DMS 273 treated with DMSO at 0.1 percent for 48 hours (cell line): ENCODE measurements around the gene MTHFS.
"Not testable (repeated sequence)": the region's sequence is repeated elsewhere in the genome, so short reads cannot be mapped to it uniquely, and the experiment has no call there.

Experiments
- DNase-seq: peaks from one replicate; lab custom pipeline; 2025; lab: John Stamatoyannopoulos, UW

The MTHFS gene

DNA sequence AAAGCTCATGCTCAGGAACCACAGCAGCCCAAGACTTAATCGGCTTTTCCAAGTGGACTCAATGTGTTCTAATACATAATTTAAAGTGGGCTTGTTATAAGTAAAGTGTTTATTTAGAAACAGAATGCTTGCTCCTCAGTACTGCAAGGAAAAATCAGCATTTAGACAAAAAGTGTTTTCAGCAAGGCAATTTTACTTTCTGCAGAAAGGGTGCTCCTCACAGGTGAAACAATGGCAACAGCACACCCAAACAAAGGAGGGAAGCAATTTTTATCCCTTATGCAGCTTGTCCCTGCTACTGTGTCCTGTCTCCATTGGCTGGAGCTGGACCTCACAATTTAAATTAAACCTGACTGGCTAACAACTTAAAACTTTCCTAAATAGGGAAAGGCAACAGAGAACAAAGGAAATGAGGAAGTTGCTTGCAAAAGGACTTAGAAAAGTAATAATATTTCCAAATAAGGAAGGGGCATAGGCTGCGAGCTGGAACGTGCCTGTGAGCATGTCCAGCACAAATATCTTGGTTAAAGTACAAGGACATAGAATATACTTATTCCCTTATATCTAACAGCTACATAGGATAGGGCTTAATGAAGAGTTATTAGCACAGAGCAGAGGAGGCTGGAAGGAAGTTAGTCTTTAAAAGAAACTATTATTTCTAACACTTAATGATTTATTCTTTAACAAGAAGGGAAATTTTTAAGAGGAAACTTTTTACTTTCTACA, 19.1 kb upstream of the MTHFS start:
- DNase-seq = not testable (repeated sequence)

DNA sequence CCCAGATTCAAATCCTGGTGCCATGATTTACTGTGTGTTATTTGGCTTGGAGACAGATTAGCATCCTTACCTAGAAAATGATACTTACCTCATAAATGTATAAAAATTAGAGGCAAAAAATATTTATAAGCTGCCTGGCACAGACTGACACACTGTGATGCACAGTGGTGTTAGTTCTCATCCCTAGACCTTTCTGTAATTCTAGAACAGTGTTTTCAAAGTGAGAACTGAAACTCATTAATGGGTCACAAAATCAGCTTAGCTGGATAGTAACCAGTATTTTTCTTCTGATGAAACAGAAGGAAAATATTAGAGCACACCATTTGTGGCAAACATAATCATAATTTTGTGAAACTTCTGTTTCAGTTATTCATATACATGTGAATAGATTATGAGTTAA, 17.9 kb upstream of the MTHFS start:
- DNase-seq = no peak

DNA sequence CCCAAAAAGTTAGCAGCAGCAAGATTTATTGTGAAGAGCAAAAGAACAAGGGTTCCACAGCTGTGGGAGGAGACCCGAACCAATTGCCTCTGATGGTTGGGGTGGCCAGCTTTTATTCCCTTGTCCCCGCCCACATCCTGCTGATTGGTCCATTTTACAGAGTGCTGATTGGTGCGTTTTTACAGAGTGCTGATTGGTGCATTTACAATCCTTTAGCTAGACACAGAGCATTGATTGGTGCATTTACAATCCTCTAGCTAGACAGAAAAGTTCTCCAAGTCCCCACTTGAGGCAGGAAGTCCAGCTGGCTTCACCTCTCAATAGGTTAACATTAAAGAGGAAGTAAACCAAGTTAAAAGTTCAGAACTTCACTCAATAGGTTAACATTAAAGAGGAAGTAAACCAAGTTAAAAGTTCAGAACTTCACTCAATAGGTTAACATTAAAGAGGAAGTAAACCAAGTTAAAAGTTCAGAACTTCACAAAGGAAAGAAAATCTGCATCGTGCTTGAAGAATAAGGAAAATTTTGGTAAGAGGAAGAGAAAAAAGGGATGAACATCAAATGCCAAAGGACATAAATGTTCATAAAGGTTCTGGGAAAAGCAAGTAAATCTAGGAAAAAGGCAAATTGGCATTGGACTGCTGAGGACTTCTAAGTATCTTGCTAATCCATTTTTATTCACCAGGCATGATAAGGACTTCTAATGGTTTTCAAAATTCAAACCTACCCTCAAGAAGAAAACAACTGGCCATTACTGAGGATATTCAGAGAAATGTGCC, 12.9 kb upstream of the MTHFS start:
- not testable (repeated sequence) for DNase-seq

DNA sequence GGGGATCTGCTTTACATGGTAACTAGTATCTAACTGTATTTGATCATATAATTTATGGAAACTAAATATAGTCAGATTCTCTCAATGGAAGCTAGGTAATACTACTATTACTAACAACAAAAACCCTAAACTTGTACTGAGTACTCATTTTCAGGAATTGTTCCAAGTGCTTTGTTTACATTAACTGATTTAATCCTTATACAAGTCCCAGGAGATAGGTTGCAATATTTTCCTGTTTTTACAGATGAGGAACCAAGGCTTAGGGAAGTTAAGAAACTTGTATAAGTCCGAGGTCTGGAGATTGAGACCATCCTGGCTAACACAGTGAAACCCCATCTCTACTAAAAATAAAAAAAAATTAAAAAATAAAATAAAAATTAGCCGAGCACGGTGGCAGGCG, 7.5 kb upstream of the MTHFS start:
- DNase-seq = no peak

DNA sequence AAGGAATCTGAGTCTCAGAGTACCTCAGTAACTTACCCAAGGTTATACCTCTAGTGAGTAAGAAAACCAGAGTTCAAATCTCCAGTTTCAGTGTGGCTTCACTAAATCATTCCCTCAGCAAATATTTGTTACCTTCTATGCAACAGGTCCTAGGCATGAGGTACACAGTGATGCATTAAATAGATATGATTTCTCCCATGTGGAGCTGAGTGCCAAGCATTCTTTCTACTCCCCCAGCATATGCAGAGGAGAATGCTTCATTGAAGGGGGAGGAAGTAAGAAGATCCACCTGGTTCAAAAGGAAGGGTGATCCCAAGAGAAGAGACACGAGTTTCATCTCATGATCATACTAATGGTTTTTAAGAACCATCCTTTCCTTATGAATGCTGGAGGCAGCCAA, 6.8 kb upstream of the MTHFS start:
- DNase-seq = no peak

DNA sequence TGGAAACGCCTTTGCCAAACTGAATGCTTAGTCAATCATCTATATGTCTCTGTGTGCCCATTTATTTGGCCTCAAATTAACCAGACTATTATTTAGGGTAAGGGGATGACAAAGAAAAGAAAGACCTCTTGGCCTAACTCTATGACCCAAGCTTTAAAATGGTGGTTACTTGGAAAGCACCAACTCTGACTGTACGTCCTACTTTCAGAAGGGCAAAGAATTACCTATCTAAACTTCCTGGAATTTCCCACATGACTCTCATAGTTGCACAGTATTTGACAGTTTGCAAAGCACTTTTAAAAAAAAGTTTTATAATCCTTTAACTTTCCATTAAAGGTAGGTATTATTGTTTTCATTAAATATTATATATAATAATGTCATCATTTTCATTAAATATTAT, 6.3 kb upstream of the MTHFS start:
- no peak for DNase-seq

DNA sequence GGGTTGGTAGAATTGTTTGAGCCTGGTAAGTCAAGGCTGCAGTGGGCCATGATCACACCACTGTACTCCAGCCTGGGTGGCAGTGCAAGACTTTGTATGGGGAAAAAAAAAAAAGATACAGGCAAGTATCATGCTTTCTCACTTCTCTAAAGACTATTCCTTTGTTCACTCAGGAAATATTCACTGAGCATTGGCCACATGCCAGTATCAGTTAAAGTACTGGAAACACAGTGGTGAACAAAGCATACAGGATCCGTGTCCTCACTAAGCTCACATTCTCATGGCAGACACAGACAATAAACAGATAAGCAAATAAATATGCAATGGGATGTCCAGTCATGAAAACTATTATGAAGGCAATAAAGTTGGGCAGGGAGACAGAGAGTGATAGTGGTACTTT, 5.1 kb upstream of the MTHFS start:
- DNase-seq = no peak

DNA sequence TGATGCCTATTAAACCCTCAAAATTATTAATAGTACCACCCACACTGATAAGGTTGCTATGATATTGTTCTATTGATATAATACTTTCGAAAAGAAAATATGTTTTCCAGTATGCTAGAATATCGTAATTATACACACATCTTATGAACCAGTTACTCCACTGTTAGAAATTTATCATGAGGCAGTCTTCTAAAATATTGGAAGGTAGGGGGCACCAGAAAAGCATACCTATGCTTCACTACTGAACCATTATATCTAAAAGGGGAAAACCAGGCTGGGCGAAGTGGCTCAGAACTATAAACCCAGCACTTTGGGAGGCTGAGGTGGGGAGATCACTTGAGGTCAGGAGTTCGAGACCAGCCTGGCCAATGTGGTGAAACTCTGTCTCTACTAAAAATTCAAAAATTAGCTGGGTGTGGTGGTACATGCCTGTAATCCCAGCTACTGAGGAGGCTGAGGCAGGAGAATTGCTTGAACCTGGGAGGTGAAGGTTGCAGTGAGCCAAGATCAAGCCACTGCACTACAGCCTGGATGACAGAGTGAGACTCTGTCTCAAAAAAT, 4.1 kb upstream of the MTHFS start:
- DNase-seq = not testable (repeated sequence)

DNA sequence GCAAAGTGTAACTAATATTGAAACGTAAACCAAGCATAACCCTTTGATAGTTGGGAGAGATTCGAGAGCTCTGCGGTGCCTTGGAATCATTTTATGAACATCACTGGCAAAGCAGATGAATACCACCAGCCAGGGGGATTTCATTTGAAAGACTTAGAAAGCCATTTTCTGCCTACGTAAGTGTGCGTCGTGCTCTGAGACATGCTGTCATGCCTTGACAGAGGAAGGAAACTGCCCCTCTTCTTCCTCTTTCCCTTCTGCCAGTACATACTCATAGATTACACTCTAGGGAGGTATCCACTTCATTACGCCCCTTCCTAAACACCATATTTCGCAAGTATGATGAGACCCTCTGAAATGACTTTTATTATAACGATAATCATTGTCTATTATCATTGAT, 3.3 kb upstream of the MTHFS start:
- DNase-seq = no peak

DNA sequence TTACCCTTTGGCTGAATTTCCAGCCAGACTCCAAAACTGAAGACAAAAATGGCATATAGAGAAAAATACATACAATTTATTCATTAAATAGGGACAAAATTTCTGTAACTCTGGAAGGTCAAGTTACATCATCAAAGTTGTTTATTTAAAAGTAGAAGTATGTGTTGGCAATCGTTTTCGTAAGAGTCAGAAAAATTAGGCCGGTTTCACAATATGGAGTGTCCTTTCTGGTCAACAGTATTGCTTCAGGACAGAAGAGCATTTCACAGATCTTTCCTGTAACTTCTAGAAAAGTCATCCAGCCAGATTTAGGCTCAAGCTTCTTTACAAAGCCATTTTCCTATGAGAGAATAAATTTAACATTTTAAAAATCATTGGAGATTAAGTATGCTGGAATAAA, 2.0 kb upstream of the MTHFS start:
- DNase-seq = not testable (repeated sequence)

DNA sequence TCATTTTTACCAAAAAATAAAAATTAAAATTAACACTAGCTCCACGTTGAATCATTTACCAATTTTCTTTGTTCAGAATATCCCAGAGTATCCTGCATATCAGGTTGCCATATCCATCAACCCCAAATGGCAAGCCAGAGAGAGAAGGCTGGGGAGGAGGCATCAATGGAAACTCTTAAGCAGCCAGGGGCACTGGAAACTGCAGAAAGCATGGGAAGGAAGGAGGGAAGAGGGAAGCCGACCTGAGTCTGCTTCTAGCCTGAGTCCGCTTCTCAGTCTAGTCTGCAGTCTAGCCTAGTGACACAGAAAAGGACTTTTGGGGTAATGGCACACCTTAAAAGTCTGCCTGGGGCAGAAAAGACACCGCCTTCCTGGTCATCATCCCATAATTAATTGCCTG, 1.6 kb upstream of the MTHFS start:
- DNase-seq = no peak

DNA sequence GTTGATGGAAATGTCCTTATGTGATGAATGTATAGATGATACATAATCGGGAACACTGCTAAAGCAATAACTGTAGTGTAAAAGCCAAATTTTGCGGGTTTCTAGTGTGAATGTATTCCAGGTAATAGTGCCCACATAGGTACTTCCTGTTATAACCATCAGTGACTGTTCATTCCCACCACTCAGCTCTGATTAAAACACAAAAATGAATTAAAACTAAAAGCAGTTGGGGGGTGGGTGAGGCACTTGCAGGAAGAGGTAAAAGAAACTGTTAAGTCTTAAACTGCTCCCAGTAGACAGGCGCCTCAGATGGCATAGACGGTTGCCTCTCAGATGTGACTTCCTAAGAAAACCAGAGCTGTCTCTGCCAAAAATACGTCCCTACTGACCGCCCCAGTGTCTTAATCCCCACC, 893 bp upstream of the MTHFS start:
- no peak for DNase-seq

DNA sequence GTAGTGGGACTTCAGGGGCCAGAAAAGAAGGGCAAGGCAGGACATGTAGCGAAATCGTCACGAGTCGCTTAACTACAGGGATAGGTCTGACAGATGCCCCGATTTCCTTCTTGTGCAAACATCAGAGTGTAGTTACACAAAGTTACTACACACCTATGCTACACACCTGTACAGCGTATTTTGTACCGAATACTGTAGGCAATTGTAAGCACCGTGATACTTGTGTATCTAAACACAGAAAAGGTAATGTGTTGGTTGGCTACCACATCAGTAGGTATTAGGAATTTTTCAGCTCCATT, 515 bp upstream of the MTHFS start:
- DNase-seq = no peak

DNA sequence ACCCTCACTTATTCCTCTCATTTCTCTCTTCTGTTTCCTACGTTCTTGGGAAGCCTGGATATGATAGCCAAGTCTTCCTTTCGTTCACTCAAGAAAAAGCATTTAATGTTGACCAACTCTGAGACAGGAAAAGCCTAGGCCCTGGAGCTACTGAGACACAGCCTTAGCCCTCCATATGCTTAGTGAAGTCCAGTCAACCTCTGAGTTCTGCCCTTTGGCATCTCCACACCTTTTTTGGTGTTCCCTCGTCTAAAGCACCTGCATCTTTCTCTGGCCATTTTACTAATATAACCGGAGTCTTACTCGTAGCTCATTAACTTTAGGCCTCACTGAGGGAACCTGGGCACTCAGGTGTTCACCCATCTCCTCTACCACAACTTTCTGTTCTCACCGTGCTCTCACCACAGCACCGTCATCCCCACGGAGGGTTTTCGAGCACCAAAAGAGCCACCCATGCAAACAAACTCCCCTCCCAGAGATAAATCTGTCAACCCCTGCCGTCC, 632 bp downstream of the MTHFS start:
- DNase-seq = no peak

DNA sequence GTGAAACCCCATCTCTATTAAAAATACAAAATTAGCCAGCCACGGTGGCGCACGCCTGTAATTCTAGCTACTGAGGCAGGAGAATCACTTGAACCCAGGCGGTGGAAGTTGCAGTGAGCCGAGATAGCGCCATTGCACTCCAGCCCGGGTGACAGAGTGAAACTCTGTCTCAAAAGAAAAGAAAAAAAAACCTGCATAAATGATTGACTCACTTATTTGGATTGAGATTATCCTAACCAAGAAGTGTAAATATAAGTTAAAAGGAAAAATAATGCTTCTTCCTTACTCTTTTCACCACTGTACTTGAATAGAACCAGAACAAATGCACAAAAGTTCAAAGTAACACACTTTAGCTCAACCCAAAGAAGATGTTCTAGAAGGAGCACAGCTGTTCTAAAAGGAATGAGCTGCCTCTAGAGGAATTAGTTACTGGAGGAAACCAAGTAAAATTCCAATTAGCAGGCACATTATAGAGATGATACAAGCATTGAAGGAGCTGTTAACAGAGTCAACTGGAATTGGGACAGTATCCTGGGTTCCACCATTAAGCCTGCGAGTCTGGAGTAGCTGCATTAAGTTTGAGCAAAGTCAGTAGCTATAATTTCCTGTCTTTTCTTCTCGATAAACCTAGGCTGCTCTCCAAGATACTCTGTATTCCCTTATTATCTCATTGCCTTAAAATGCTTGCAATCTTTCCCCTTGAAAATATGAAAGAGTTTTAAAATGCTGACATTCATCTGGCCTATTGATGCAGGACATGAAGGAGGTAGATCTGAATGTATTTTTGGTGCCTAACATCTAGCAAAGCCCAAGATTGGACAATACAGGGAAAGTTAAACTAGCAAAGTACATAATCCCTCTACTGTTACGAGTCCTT, 9.5 kb downstream of the MTHFS start:
- no peak for DNase-seq

DNA sequence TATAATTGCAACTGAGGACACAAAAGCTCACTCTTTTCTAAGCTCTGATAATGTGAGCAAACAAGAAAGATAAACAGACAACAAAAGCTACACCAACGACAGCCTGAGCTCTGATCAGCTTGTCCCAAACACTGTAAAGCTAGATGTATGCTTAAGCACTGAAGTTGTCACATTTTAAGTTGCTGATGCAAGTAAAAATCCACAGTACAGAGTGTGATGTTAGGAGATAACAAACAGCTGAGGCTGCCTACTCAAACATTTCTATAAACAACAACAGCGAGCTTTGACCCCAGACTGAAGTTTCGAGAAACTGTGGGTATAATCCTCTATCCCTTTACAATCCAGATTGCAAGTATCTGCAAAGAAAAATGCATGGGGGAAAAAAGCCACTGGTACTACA, 10.7 kb downstream of the MTHFS start:
- no peak for DNase-seq

DNA sequence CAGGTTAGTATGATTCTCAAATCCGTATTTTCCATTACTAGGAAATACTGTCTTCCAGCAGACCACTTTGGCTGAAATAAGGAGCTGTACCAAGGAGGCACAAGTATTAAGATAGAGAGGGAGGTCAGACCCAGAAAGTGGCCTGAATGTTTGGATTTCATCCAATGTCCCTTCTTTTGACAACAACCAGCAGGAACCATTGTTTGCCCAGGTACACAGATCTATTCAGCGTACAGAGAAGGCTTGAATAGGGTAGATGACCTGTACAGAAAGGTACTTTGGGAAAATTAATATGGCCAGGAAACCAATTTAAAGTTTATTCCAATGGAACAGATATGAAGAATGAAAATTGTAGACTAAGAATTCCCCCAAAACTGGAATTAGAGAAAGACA, 12.6 kb downstream of the MTHFS start:
- no peak for DNase-seq

DNA sequence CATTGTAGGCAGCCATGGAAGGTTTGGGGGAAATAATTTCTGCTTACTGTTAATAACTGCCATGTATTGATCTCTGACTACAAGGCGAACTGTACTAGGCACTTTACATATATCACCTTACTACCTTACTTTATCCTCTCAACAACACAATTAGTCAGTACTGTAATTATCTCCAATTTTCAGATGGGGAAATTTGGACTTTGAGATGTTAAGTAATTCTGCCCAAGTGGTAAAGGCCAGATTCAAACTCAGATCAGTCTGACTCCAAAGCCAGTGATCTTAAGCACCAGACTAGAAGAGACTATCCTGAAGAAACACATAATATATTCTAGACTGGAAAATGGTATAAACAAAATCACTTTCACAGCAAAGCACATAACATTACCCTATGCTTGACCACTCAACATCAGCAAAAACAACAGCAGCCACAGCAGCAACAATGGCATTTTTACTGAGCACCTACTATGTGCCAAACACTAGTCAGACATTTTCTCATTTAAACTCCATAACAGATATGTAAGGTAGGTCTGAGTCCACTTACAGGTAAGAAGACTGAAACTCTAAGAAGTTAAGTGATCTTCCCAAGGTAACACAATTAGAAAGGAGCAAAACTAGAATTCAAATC, 13.1 kb downstream of the MTHFS start:
- DNase-seq = no peak

DNA sequence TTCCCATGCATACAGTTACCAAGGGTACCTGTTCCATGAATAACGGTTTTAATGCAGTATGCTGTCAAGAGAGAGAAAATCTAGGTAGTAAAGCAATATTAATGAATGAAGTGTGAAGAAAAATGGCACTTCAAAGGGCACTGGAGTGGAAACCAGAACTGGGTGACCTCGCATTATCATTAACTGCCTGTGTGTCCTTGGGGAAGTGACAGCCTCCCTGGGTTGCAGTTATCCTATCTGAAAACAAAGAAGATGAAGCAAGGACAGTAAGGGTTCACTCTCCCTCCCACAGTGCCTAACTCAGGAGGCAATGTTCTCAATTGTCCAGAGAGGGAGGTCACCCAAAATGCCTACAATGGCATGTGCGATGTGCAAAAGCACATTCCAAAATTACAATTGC, 15.1 kb downstream of the MTHFS start:
- no peak for DNase-seq

DNA sequence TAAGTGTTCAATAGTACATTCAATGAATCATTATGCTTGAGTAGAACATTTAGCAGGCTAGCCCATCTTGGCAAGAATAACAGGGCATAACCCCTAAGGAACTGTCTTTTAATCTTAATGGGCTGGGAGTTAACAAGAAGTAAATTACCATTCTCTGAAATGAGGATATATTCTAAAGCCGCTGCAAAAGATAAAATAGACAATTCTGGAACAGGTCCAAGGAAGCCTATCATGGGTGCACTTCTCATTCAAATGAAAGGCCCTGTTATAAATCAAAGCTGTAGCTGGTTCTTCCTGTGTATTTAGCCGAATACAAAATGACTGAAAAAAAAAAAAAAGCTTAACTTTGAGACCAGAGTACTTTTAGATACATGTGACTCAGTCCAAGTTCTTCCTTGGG, 15.6 kb downstream of the MTHFS start:
- DNase-seq = no peak

DNA sequence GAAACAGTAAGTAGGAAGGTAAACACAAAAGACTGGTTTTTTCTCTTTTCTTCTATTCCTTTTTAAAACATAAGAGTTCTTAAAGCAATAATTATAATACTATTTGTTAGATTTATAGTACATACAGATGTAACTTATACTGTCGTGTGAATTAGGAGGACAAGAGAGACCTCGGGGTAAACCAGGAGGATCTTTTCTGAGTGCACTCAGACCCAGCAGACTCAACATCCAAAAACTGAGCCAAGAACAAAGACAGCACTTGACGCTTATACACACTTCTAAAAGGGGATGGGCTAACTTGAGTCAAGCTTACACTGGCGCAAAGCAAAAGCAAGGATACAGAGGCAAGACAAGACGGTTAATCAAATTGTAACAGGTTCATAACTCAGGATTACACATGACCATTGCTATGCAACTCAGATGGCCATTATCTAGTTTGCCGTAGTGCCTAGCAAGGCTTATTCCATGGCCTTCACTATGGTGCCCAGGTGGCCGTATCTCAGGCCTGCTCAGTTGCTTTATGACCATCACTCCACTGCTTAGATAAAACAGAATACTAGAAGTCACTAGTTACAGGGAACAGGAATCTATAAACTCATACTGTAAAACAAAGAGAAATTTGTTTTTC, 18.6 kb downstream of the MTHFS start:
- DNase-seq = no peak

DNA sequence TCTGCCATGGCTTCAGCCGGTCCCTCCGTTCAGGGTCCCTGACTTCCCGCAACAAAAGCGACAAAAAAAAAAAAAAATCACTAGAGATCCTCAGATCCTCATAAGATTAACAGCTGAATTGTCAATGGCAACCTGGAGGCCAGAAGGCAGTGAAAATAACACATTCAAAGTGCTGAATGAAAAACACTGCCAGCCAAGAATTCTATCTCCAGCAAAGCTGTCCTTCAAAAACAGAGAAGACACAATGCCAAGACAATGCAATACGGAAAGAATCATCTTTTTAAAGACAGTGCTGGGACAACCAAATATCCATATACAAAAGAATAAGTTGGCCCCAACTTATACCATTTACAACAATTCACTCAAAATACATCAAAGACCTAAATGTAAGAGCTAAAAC, 21.6 kb downstream of the MTHFS start:
- DNase-seq = no peak
